HUES64 (cell line): Measurements from ENCODE around the gene RACGAP1.

ENCODE experiments used
- H3K27ac ChIP-seq: 2 replicates; pipeline ENCODE4 v1.7.0; 2013; ENCODE audit warnings: low read depth, low read length, inconsistent platforms
- H3K27me3 ChIP-seq: 2 replicates; pipeline ENCODE4 v1.6.1; 2013; ENCODE audit warnings: mild to moderate bottlenecking, low read length; ENCODE audit not compliant: insufficient read depth
- H3K36me3 ChIP-seq: 2 replicates; pipeline ENCODE4 v1.6.1; 2013; ENCODE audit warnings: mild to moderate bottlenecking, low read length; ENCODE audit not compliant: insufficient read depth
- H3K4me1 ChIP-seq: 2 replicates; pipeline ENCODE4 v1.6.1; 2013; ENCODE audit warnings: mild to moderate bottlenecking, low read length, moderate library complexity; ENCODE audit not compliant: insufficient read depth
- H3K4me3 ChIP-seq: 2 replicates; pipeline ENCODE4 v1.5.1; 2013; ENCODE audit warnings: mild to moderate bottlenecking, low read length, moderate library complexity
- H3K9ac ChIP-seq: 2 replicates; pipeline ENCODE4 v1.6.1; 2013; ENCODE audit warnings: mild to moderate bottlenecking, low read depth, low read length
- H3K9me3 ChIP-seq: 2 replicates; pipeline ENCODE4 v1.6.1; 2013; ENCODE audit warnings: low read depth, low read length; ENCODE audit not compliant: insufficient read depth
- WGBS: fragments of 150-250, 120-280 bp; methylation state at CpG from one replicate; pipeline ENCODE4 v1.1.7; 2013; ENCODE audit warnings: missing lambda C conversion rate; 5-methylcytosine and 5-hydroxymethylcytosine counted together

Gene RACGAP1

GRCh38 chr12:49966511-49967041, 58.7 kb downstream of the RACGAP1 start:
- H3K4me3 ChIP-seq: peak overlapping the region; percentile 22; the same call in 1 of the 2 replicates
- H3K27ac ChIP-seq: no peak overlapping the region
- H3K9ac ChIP-seq: no peak overlapping the region
- 51% methylated on average over 14 of the region's 16 CpGs for WGBS
- no peaks in the 10 kb centered on the region for H3K9me3 ChIP-seq
- no peaks in the 10 kb centered on the region for H3K36me3 ChIP-seq
- H3K27me3 ChIP-seq: peaks cover 68% of the 10 kb centered on the region
- peaks cover 7% of the 10 kb centered on the region for H3K4me1 ChIP-seq

- peaks cover 7% of the 10 kb centered on the region for H3K4me1 ChIP-seq
- H3K9ac ChIP-seq: no peak overlapping the region
- 80% methylated on average over 5 of the region's 6 CpGs for WGBS
- no peaks in the 10 kb centered on the region for H3K36me3 ChIP-seq
- H3K9me3 ChIP-seq: no peaks in the 10 kb centered on the region
- peaks cover 68% of the 10 kb centered on the region for H3K27me3 ChIP-seq
- no peak overlapping the region for H3K4me3 ChIP-seq
- no peak overlapping the region for H3K27ac ChIP-seq
Measured at GRCh38 chr12:49965836-49966235, 59.5 kb downstream of the RACGAP1 start.

DNA sequence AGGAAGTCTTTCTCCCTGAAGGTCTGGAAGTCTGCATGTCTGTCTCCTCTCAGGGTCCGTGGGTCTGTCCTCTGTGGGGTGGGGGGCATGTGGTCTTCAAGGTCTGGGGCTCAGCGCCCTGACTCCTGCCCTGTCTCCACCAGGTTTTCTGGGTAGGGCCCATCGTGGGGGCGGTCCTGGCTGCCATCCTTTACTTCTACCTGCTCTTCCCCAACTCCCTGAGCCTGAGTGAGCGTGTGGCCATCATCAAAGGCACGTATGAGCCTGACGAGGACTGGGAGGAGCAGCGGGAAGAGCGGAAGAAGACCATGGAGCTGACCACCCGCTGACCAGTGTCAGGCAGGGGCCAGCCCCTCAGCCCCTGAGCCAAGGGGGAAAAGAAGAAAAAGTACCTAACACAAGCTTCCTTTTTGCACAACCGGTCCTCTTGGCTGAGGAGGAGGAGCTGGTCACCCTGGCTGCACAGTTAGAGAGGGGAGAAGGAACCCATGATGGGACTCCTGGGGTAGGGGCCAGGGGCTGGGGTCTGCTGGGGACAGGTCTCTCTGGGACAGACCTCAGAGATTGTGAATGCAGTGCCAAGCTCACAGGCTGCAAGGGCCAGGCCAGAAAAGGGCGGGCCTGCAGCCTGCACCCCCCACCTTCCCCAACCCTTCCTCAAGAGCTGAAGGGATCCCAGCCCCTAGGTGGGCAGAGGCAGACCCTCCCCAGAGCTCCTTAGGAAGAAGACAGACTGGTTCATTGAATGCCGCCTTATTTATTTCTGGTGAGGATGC, 60.3 kb downstream of the RACGAP1 start:
- WGBS: 77% methylated on average over 13 of the region's 13 CpGs
- H3K27me3 ChIP-seq: peaks cover 68% of the 10 kb centered on the region
- no peaks in the 10 kb centered on the region for H3K9me3 ChIP-seq
- no peak overlapping the region for H3K4me3 ChIP-seq
- H3K36me3 ChIP-seq: no peaks in the 10 kb centered on the region
- no peak overlapping the region for H3K27ac ChIP-seq
- H3K9ac ChIP-seq: no peak overlapping the region
- H3K4me1 ChIP-seq: peaks cover 12% of the 10 kb centered on the region

GRCh38 chr12:49963976-49964815, 61.1 kb downstream of the RACGAP1 start:
- Histone ChIP-seq H3K4me1 (peaks cover 20% of the 10 kb centered on the region), H3K4me3 (no peak overlapping the region), H3K9me3 (no peaks in the 10 kb centered on the region), H3K36me3 (no peaks in the 10 kb centered on the region), H3K27ac (no peak overlapping the region), H3K9ac (no peak overlapping the region), H3K27me3 (peaks cover 71% of the 10 kb centered on the region)
- 90% methylated on average over 16 of the region's 17 CpGs for WGBS

- 89% methylated on average over 21 of the region's 21 CpGs for WGBS
- Histone ChIP-seq H3K9ac (no peak overlapping the region), H3K4me3 (no peak overlapping the region)
Measured at GRCh38 chr12:49962861-49963765, 62.2 kb downstream of the RACGAP1 start.

DNA sequence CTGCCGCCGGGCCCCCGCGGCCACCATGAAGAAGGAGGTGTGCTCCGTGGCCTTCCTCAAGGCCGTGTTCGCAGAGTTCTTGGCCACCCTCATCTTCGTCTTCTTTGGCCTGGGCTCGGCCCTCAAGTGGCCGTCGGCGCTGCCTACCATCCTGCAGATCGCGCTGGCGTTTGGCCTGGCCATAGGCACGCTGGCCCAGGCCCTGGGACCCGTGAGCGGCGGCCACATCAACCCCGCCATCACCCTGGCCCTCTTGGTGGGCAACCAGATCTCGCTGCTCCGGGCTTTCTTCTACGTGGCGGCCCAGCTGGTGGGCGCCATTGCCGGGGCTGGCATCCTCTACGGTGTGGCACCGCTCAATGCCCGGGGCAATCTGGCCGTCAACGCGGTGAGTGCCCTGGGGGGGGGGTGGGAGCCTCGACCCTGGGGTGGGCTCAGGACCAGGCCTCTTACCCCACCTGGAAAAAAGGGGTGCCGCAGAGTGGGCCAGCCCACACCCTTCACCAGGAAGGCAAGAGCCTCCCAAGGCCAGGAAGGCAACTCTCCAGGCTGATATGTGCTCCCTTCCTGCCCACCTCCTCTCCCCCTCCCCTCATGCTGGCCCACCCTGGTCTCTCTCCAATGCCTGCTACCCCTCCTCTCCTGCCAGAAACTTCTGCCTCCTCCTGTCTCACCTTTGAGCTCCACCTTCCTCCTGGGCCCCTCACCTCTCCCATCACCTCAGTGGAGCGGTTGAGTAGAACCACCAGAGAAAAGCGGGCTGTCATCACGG, 63.1 kb downstream of the RACGAP1 start:
- Histone ChIP-seq H3K27ac (no peak overlapping the region), H3K4me1 (peaks cover 23% of the 10 kb centered on the region), H3K4me3 (peak overlapping the region; percentile 20; the same call in 1 of the 2 replicates), H3K9ac (no peak overlapping the region), H3K36me3 (no peaks in the 10 kb centered on the region), H3K9me3 (no peaks in the 10 kb centered on the region), H3K27me3 (peaks cover 73% of the 10 kb centered on the region)
- WGBS: 58% methylated on average over 37 of the region's 37 CpGs

More at GRCh38 chr12:49962861-49963765, 62.2 kb downstream of the RACGAP1 start:
- no peak overlapping the region for H3K27ac ChIP-seq
- peaks cover 72% of the 10 kb centered on the region for H3K27me3 ChIP-seq
- no peaks in the 10 kb centered on the region for H3K36me3 ChIP-seq
- no peaks in the 10 kb centered on the region for H3K9me3 ChIP-seq
- peaks cover 23% of the 10 kb centered on the region for H3K4me1 ChIP-seq

DNA sequence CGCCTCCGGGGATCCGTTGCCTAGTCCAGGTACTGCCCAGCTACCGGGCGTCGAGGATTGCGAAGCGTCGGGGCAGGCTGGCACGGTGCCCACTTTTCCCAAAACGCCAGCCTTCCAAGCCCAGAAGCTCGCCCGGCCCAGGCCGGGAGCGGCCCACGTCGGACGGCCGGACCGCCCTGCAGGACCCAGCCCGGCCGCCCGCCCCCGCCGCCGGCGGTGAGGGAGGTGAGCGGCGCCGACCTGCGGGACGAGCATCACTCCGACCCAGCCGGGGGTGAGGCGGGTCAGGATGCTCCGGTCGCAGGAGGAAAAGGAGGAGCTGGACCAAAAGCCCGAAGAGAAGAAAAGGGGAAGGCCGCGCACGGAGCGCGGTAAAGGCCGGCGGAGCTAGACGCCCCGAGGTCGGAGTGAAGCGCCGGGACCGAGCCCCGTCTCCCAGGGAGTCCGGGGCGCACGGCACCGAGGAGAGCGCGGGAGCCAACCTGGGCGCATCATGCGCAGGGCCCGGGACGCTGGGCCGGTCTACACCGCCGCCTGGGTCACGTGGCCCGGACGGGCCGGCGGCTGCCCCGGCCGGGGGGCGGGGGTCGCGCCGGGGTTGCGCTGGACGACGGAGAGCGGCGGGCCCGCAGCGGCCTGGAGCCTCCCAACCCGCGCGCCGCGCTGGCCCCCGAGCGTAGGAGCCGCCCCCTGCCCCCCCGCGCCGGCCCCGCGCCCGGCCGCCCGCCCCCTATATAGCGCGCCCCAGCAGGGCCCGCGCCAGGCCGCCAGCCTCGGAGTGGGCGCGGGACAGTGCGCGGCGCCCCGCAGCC, 64.0 kb downstream of the RACGAP1 start, which contains the start of gene AQP5:
TSS of gene AQP5 (plus strand) at position 762 of the 812 bp plus-strand sequence. CDS start 146 bp downstream, outside the sequence.
- 5% methylated on average over 111 of the region's 111 CpGs for WGBS
- Histone ChIP-seq H3K4me3 (peak within 1 kb of the TSS; percentile 55), H3K9ac (no peak within 1 kb of the TSS; the same call in 1 of the 2 replicates), H3K4me1 (peaks cover 17% of the 10 kb centered on the region), H3K27ac (no peak within 1 kb of the TSS), H3K27me3 (peaks cover 69% of the 10 kb centered on the region), H3K9me3 (no peaks in the 10 kb centered on the region), H3K36me3 (no peaks in the 10 kb centered on the region)

- WGBS: 51% methylated on average over 12 of the region's 13 CpGs
- peaks cover 72% of the 10 kb centered on the region for H3K27me3 ChIP-seq
- no peaks in the 10 kb centered on the region for H3K36me3 ChIP-seq
- H3K4me1 ChIP-seq: peaks cover 16% of the 10 kb centered on the region
- no peaks in the 10 kb centered on the region for H3K9me3 ChIP-seq
- H3K27ac ChIP-seq: no peak overlapping the region
- peak overlapping the region; percentile 55 for H3K4me3 ChIP-seq
- H3K9ac ChIP-seq: no peak overlapping the region
Measured at GRCh38 chr12:49960474-49961110, 64.7 kb downstream of the RACGAP1 start.
